GM12878 (cell line): ENCODE results near the gene HACD4.

ENCODE experiments used
- BHLHE40 ChIP-seq, 2 experiments: fragments of 450-650 bp in 1 of 2; IDR thresholded peaks; 2 replicates each; pipeline ENCODE4 v1.6.1; 2011 to 2017; ENCODE audit warnings: low read depth in 2 of 2, borderline replicate concordance in 1 of 2, improper control_type of control experiment in 1 of 2, low read length in 1 of 2, mild to moderate bottlenecking in 1 of 2
- CBFB ChIP-seq: IDR thresholded peaks from 2 replicates; pipeline ENCODE4 v1.6.1; 2016; ENCODE audit warnings: antibody characterized with exemption, low read depth
- CEBPB ChIP-seq, 2 experiments: fragments of 150-350 bp in 1 of 2; IDR thresholded peaks; 2 replicates each; pipeline ENCODE4 v1.6.1; 2012 to 2014; ENCODE audit warnings: low read depth in 2 of 2, low read length in 2 of 2, borderline replicate concordance in 1 of 2, inconsistent platforms in 1 of 2
- HDAC6 ChIP-seq: fragments of 200-600 bp; sonication (generic); IDR thresholded peaks from one replicate; pipeline ENCODE4 v1.8.0; 2017; ENCODE audit warnings: antibody characterized with exemption; ENCODE audit not compliant: unreplicated experiment
- NFXL1 ChIP-seq: fragments of 450-650 bp; IDR thresholded peaks from 2 replicates; pipeline ENCODE4 v1.6.1; 2017; ENCODE audit warnings: antibody characterized with exemption, mild to moderate bottlenecking, borderline replicate concordance
- NFYB ChIP-seq: IDR thresholded peaks from 2 replicates; pipeline ENCODE4 v1.6.1; 2011; ENCODE audit warnings: low read depth, mild to moderate bottlenecking, low read length, improper control_type of control experiment, moderate library complexity; ENCODE audit not compliant: insufficient read depth
- POLR2A ChIP-seq: IDR thresholded peaks from 2 replicates; pipeline ENCODE4 v1.6.1; 2011; ENCODE audit warnings: low read depth, mild to moderate bottlenecking, low read length
- RB1 ChIP-seq: fragments of 450-650 bp; formaldehyde crosslinking; IDR thresholded peaks from 2 replicates; pipeline ENCODE4 v1.6.1; 2017; ENCODE audit warnings: mild to moderate bottlenecking, borderline replicate concordance
- REST ChIP-seq: IDR thresholded peaks from 2 replicates; pipeline ENCODE4 v1.6.1; 2012; ENCODE audit warnings: mild to moderate bottlenecking, low read depth, low read length
- ZNF274 ChIP-seq: IDR thresholded peaks from one replicate; pipeline ENCODE4 v1.8.0; 2011; ENCODE audit not compliant: insufficient read length, insufficient read depth

DNA sequence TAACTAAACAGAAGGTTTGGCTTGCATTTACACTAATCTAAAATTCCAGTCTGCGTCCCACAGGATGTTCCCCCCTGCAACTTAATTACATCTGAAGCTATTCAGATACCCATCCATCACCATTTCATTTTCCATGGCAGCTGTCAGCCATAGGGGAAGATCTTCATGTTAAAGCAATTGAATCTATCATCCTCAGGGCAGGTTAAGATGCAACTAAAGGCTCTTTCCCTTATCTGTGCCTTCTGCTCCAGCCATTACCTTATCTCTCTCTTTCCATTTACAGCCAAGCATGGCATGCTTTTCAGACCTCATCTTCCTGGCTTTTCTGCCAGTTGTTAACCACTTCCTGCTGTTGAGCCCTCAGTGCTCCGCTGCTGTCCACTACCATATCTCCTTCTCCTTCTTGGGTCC is 15.8 kb upstream of the HACD4 start:
- no peak for TF ChIP-seq ZNF274
- no peak for TF ChIP-seq HDAC6
- no peak for TF ChIP-seq POLR2A
- no peak for TF ChIP-seq CBFB
- no peak for TF ChIP-seq NFYB
- TF ChIP-seq NFXL1 = no peak
- no peak for TF ChIP-seq RB1
- TF ChIP-seq BHLHE40 (IDR thresholded peaks at IDR 0.05; ENCODE audit: borderline replicate concordance in 1 of 2, low read depth in 2 of 2, low read length in 1 of 2) = no peak
- no peak for TF ChIP-seq CEBPB (IDR thresholded peaks at IDR 0.05; ENCODE audit: borderline replicate concordance in 1 of 2, low read depth in 2 of 2, low read length in 2 of 2)
- no peak for TF ChIP-seq REST
